Activated B cell treated with CpG ODN at 0.5 μM for 24 hours (primary cell): ENCODE measurements around the gene ZNF106. TPM values are rescaled to one million over a fixed set of nuclear protein-coding genes. Genes with fewer than 3 reads are reported as not detected.

Experiments used
- ATAC-seq: fragments of 200-7000 bp; cut with Tn5 transposase; one replicate; pipeline ENCODE4 v1.10.0; 2021; ENCODE audit warnings: low read depth, mild to moderate bottlenecking, moderate library complexity
- CTCF ChIA-PET: fragments of 350-600 bp; sonication (Branson Sonifier 250); formaldehyde crosslinking; loops from one replicate; lab custom pipeline; 2021; ENCODE audit warnings: antibody characterized with exemption; lab: Charles Lee
- POLR2A ChIA-PET: fragments of 350-600 bp; sonication (Branson Sonifier 250); formaldehyde crosslinking; loops from one replicate; lab custom pipeline; 2021; ENCODE audit warnings: antibody characterized with exemption; lab: Charles Lee
- DNase-seq: peaks from one replicate; pipeline ENCODE4 v3.0.0; 2022
- H3K27ac Mint-ChIP-seq: one replicate; pipeline ENCODE4 v1.8.0; 2020; ENCODE audit warnings: mixed read lengths
- H3K27me3 Mint-ChIP-seq: one replicate; pipeline ENCODE4 v1.8.0; 2021; ENCODE audit warnings: mixed read lengths
- H3K36me3 Mint-ChIP-seq: one replicate; pipeline ENCODE4 v1.8.0; 2021; ENCODE audit warnings: low read depth, mixed read lengths
- H3K4me1 Mint-ChIP-seq: one replicate; pipeline ENCODE4 v1.8.0; 2021; ENCODE audit warnings: mixed read lengths
- H3K4me3 Mint-ChIP-seq: one replicate; pipeline ENCODE4 v1.8.0; 2020; ENCODE audit warnings: mild to moderate bottlenecking, mixed read lengths
- H3K9me3 Mint-ChIP-seq: one replicate; pipeline ENCODE4 v1.8.0; 2020; ENCODE audit warnings: mixed read lengths
- intact Hi-C: fragments of 100-400 bp; cut with micrococcal nuclease; formaldehyde crosslinking; loops from one replicate; pipeline ENCODE4 v1.15.1; 2024
- total RNA-seq: library from RNA; stranded (reverse); gene quantifications from 2 replicates; pipeline ENCODE4 v1.2.3, GENCODE V29; 2022
- TF ChIP-seq, protein P1 (sequence below): fragments of 200-600 bp; IDR thresholded peaks from one replicate; pipeline ENCODE4 v1.8.0; 2022; ENCODE audit warnings: antibody characterized with exemption, mild to moderate bottlenecking

The ZNF106 gene
- total RNA-seq, 1 donor from 2014 or later = 46.6 TPM

DNA sequence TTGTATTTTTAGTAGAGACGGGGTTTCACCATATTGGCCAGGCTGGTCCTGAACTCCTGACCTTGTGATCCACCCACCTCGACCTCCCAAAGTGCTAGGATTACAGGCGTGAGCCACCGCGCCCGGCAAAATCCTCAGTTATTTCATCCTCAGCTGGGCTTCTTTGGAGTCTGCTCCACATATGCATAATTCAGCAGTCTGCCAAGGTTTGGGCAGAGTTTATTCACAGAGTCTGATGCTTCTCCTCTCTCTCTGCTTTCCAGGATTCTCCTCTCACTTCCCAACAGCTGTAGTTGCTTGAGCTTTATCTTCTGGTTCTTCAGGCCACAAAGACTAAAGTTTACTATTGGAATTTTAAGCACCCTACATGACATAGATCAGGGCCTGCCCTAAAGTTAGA lies 8.2 kb downstream of the ZNF106 start:
- ATAC-seq = no peak
- Mint-ChIP-seq H3K27me3 (no peaks in the 10 kb centered on the region), H3K4me1 (peaks cover 8% of the 10 kb centered on the region), H3K9me3 (peaks cover 2% of the 10 kb centered on the region), H3K27ac (no peak overlapping the region), H3K36me3 (peaks cover 21% of the 10 kb centered on the region), H3K4me3 (no peak overlapping the region)
- intact Hi-C loops = no loop called here
- CTCF ChIA-PET = no interaction called here
- DNase-seq = no peak
- TF ChIP-seq, protein P1, sequence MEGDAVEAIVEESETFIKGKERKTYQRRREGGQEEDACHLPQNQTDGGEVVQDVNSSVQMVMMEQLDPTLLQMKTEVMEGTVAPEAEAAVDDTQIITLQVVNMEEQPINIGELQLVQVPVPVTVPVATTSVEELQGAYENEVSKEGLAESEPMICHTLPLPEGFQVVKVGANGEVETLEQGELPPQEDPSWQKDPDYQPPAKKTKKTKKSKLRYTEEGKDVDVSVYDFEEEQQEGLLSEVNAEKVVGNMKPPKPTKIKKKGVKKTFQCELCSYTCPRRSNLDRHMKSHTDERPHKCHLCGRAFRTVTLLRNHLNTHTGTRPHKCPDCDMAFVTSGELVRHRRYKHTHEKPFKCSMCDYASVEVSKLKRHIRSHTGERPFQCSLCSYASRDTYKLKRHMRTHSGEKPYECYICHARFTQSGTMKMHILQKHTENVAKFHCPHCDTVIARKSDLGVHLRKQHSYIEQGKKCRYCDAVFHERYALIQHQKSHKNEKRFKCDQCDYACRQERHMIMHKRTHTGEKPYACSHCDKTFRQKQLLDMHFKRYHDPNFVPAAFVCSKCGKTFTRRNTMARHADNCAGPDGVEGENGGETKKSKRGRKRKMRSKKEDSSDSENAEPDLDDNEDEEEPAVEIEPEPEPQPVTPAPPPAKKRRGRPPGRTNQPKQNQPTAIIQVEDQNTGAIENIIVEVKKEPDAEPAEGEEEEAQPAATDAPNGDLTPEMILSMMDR = no peak
- POLR2A ChIA-PET = no interaction called here

DNA sequence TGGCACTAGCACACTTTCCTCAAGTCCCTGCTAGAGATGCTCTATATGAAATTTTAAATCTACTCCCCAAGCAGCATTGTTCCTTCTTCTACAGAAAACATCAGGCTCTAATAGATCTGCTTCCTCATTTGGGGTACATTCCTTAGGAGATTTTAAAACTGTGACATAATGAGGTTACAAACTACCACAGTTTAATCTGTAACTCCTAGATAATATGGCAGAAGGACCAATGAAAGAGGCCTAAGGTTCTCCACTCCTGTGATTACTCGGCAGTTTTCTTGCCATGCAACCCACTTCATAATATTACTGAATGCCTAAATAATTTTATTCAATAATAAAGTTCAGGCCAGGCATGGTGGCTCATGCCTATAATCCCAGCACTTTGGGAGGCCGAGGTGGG lies 16.1 kb downstream of the ZNF106 start:
- H3K36me3 Mint-ChIP-seq = peaks cover 7% of the 10 kb centered on the region
- no peak for ATAC-seq
- no peak overlapping the region for H3K4me3 Mint-ChIP-seq
- no peak for DNase-seq
- POLR2A ChIA-PET = interaction anchor here (1.2 kb wide), 1 partner anchor 16 kb away, joined by 5 read pairs; the partner anchor contains the start of gene ZNF106
- peak overlapping the region; percentile 59 for H3K27ac Mint-ChIP-seq
- H3K27me3 Mint-ChIP-seq = no peaks in the 10 kb centered on the region
- TF ChIP-seq, protein P1 = no peak
- peaks cover 25% of the 10 kb centered on the region for H3K4me1 Mint-ChIP-seq
- intact Hi-C loops = loop anchor here (10.0 kb wide), 2 partner anchors 180 to 420 kb away; no protein-coding TSS in a partner anchor
- CTCF ChIA-PET = no interaction called here
- no peaks in the 10 kb centered on the region for H3K9me3 Mint-ChIP-seq

DNA sequence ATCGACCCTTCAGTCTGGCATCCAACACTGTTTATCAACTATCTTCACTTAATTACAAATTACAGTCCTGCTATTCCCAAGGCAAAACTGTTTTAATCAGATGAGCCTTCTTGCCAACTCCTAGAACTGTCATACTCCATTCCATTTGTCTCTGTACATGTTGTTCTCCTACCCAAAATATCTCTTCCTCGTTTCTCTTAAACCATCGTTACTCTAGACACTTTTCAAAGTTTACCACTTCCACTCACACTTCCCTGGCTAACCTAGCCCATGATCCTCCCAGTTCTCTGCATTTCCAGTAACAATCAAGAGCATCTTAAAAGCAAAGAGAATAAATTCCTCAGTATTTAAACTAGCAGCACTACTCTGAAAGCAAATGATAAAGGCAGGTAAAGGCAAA lies 19.9 kb downstream of the ZNF106 start:
- no peaks in the 10 kb centered on the region for H3K9me3 Mint-ChIP-seq
- H3K27ac Mint-ChIP-seq = no peak overlapping the region
- H3K36me3 Mint-ChIP-seq = peaks cover 21% of the 10 kb centered on the region
- CTCF ChIA-PET = interaction anchor here (1.6 to 1.8 kb wide), 3 partner anchors 9 to 19 kb away, joined by 5 to 9 read pairs (median 7); partner anchors contain the start of gene ZNF106
- POLR2A ChIA-PET = interaction anchor here (1.0 to 1.2 kb wide), 2 partner anchors 20 to 198 kb away, joined by 3 to 5 read pairs; partner anchors contain the start of genes GANC, TMEM87A and ZNF106
- ATAC-seq = no peak
- H3K27me3 Mint-ChIP-seq = no peaks in the 10 kb centered on the region
- H3K4me1 Mint-ChIP-seq = peaks cover 22% of the 10 kb centered on the region
- intact Hi-C loops = loop anchor here (1.0 to 10.0 kb wide), 3 partner anchors 184 to 416 kb away; partner anchors contain the start of genes GANC and TMEM87A
- TF ChIP-seq, protein P1 = no peak
- DNase-seq = no peak
- H3K4me3 Mint-ChIP-seq = no peak overlapping the region

DNA sequence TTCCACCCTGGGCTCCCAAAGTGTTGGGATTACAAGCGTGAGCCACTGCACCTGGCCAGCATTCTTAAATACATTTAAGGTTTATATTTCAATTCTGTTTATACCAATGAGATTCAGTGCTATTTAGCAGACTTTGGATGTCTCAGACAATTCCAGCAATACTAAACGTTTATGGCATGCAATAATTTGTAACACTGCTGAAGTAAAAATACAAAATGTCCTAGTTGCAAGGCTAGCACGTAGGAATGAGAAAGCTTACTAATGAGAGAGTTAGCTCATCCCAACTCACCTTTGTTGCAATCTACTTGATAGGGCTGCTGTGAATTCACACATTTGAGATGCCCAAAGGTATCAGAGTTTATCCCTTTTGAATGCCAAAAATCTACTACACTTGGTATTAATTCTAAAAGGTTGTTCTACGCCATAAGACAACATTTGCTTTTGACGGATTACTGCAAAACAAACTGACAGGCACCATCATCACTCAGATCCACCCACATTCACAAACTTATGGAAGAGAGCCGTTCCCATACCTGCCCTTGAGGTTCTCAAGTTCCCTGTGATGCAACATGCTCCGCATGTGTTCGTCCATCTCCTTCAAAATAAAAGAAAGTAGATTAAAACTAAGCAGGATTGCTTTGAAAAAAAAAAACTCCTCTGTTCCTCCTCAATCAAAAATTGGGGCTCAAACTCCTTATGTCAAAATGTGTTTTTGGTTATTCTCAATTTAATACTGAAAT lies 25.3 kb downstream of the ZNF106 start:
- ChIA-PET CTCF (no interaction called here), POLR2A (interaction anchor here (1.4 to 3.5 kb wide), 2 partner anchors 25 to 192 kb away, joined by 4 to 9 read pairs; partner anchors contain the start of genes TMEM87A and ZNF106)
- no peak for DNase-seq
- no peak overlapping the region for H3K27ac Mint-ChIP-seq
- no peaks in the 10 kb centered on the region for H3K27me3 Mint-ChIP-seq
- H3K4me3 Mint-ChIP-seq = no peak overlapping the region
- no peaks in the 10 kb centered on the region for H3K9me3 Mint-ChIP-seq
- ATAC-seq = no peak
- TF ChIP-seq, protein P1 = no peak
- intact Hi-C loops = no loop called here
- H3K36me3 Mint-ChIP-seq = peaks cover 51% of the 10 kb centered on the region
- peaks cover 6% of the 10 kb centered on the region for H3K4me1 Mint-ChIP-seq

DNA sequence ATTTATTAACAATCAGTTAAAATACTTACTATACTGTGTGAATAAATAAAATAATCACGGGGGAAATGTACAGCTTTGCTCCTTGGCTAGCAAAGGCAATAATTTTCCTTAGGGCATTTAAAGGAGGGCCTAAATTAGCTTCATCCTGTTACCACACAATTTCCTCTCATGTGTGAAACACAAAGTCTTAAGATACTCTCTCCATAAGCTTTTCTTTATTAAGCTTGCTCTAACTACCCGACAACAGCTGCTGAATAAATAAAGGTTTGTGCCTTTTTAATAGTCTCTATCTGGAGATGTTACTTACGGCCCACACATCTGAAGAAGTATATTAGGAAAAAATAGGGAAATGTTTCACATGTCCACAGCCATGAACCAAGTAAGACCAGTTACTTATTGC lies 29.7 kb downstream of the ZNF106 start:
- TF ChIP-seq, protein P1 = no peak
- ChIA-PET CTCF (interaction anchor here (0.6 to 1.6 kb wide), 2 partner anchors 11 to 14 kb away, joined by 3 to 5 read pairs; no protein-coding TSS in a partner anchor), POLR2A (interaction anchor here (0.6 to 1.1 kb wide), 2 partner anchors 34 to 114 kb away, joined by 3 to 4 read pairs; partner anchors contain the start of gene SNAP23)
- H3K36me3 Mint-ChIP-seq = peaks cover 51% of the 10 kb centered on the region
- no peak for ATAC-seq
- H3K4me3 Mint-ChIP-seq = no peak overlapping the region
- no peaks in the 10 kb centered on the region for H3K27me3 Mint-ChIP-seq
- H3K9me3 Mint-ChIP-seq = no peaks in the 10 kb centered on the region
- intact Hi-C loops = no loop called here
- H3K27ac Mint-ChIP-seq = peak overlapping the region; percentile 4
- no peak for DNase-seq
- H3K4me1 Mint-ChIP-seq = peaks cover 25% of the 10 kb centered on the region
